NOMO-1 (cell line): Measurements from ENCODE around the gene PARD3B.

ENCODE experiments used
- DNase-seq, 2 experiments: peaks; one replicate each; lab custom pipeline; 2025; ENCODE audit not compliant: unreplicated experiment in 2 of 2; lab: John Stamatoyannopoulos, UW

PARD3B gene

DNA sequence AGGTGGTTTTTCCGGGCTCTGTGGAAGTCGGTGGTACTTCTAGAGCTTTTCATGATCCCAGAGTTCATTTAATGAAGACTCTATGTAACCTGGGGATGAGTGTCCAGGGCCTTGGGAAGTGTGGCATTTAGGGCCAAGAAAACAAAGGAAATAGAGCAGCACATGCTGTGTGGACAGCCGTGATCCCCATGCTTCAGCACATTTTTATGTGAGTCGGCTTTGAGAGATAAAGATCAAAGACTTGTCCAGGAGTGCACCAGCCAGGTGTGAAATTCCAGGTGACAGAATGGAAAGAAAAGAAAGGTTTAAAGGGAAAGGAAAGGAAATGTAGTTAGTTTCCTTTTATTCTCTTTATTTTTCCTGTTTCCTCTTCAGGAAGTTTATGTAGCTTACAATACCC, 879.1 kb downstream of the PARD3B start:
- DNase-seq: no peak

DNA sequence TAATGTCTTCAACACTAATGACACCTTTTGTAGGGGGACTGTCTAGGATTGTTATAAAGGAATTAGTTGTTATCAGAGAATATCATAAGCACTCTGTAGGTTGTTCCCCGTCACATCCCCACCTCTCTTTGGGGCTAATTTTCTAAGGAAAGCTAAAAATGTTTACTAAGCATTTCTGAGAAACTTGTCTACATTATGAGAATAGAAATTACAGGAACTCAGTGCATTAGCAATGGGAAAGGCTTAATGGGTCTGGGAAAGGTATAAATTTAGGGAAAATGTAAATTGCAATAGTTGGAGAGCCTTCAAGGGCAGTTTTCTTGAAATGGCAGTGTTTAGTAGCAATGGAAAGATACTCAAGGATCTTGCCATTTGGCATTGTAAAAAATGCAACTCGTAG, 879.8 kb downstream of the PARD3B start:
- no peak for DNase-seq

DNA sequence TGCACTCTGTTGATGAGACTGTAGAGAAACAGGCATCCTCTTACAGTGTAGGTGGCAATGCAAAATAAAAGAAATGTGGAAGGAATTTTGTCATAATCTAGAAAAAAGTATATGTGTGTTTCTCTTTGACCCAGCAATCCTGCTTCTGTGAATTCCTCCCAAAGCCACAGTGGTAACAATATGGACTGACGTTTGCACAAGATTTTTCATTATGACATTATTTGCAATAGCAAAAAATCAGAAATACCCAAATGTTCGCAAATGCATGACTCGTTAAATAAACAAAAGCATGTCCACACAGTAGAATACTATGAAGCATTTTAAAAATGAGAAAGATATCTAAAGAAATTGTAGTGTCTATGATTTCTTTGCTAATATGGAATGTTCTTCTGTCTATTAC, 881.8 kb downstream of the PARD3B start:
- DNase-seq: no peak

DNA sequence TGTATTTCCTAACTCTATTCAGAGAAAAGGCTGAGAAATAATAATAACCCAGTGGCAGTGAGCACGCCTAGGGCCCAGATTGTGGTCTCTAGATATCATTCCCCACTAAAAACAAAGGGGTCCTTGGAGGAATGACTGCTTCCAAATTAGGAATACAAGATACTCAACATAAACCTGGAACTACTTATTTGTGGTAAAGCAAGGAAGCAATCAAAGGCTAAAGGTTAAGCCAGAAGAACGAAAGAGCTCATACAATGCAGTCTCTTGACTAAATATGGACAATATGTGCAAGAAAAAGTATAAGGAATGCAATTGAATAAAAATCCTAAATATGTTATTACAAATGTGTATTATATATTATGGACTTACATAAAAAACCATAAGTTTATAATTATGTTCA, 883.5 kb downstream of the PARD3B start:
- no peak for DNase-seq

DNA sequence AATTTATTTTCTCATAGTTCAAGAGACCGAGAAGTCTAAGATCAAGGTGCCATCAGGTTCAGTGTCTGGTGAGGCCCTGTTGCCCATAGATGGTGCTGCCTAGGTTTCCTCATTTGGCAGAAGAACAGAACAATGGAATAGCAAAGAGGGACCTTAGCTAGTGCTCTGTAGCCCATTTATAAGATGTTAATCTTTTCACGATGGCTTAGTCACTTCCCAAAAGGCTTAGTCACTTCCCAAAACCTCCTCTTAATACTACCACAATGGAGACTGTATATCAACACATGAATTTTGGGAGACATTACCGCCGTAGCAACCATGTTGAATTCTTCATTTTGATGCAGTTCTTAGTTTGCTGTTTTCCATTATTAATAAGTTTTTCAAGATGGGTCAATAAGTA, 890.7 kb downstream of the PARD3B start:
- DNase-seq: no peak

DNA sequence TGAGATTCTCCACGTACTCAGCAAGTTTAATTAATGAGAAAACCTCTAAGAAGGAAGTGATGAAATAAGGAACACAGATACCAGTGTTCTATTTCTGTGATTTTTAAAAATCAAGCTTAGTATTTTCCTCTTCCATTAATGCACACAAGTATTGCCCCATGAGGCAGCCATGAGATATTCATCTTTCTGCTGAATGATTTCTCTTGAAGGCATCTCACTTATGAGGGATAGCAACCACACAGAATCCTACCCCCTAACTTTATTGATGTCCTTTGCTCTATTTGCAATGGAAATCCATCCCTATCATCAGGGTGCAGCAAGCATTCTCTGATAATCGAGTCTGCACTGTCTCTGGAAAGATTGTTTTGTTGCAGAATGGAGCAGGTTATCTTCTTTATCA, 893.0 kb downstream of the PARD3B start:
- no peak for DNase-seq

DNA sequence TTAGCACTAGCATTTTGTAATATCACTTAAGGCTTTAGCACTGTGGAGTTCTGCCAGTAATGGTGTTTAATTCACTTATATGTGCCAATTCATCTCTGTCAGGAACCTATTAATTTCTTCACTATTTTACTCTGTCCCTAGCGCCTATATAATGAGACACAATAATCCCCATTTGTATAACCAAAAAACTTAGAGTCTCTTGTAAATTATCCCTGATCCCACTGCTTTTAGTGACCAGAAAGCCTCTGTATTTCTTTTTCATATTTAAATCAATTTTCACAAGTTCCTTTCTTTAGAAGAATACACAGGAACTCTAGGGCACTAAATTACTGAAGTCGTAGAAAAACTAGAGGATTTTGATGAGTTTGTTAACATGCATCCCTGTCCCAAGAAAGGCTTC, 894.3 kb downstream of the PARD3B start:
- no peak for DNase-seq

DNA sequence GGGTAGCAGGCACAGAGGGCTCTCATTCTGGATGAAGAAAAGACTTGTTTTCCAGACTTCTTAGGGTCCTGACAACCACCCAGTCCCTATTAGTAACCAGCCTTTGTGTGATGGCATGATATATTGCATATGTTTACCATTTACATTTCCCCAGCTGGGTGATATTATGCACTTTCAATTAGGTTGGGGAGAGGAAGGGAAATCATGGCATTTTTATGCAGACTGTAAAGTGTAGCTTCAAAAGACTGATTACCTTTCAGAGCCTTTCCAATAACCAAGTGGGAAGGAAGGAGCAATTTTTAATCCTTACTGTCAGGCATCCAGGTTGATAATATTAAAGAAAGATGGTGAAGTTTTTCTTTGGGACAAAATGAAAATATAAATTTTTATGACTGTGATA, 896.2 kb downstream of the PARD3B start:
- no peak for DNase-seq

DNA sequence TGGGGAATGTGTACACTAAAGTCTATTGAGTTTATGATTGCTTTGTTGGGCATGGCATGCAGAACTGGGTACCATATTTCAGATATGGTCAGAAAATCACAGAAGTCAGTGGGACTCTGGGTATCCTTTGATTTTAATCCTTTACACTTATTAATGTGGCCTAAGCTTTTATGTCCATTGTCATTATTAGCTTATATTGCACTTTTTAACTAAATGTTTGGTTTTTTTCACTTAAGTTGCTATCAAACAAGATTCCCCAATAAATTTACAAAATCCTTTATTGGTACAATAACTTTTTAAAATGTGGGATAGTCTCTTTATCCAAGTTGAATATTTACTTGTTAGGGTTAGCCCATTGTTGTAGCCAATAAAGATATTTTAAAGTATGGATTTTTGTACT, 902.9 kb downstream of the PARD3B start:
- DNase-seq: no peak

DNA sequence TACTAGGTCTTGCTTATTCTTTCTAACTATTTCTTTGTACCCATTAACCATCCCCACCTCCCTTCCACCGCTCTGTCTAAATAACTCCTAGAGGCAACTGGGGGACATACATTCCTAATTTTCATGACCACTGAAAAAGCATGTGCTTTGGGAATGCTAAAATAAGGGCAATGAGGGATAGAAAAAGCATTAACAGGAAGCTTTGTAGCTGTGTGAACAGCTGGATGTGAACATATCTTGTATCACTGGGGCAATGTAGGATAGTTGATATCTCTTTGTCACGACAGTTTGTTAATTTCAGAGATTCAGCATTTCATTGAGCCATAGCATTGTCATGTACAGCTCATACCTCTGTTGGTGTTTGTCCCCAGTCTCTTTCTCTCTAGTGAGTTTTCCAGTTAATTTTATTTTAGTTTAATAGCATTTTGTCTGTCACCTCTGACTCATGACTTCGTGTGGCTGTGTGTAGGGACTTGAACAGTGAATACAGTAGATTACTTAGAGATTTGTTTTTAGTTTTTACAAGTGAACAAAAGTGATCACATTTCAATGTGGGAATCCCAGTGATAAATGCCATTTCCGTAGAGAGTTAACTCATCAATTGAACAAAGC, 906.7 kb downstream of the PARD3B start:
- no peak for DNase-seq

DNA sequence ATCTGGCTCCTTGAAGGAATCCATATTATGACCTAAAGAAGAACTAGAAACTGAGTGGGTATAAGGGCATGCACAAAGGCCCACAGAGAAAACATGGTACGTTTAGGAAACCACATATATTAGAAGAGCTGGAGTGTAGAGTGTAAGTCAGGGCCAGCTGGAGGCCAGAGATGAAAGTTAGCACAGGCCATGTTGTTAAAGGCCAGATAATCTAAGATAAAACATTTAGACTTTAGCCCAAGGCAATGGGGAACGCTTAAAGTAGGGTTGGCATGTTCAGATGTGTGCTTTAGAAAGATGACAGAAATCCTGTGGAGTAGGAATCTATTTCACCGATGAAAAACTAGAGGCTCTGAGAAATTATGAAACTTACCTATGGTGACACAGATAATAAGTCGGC, 907.9 kb downstream of the PARD3B start:
- no peak for DNase-seq

DNA sequence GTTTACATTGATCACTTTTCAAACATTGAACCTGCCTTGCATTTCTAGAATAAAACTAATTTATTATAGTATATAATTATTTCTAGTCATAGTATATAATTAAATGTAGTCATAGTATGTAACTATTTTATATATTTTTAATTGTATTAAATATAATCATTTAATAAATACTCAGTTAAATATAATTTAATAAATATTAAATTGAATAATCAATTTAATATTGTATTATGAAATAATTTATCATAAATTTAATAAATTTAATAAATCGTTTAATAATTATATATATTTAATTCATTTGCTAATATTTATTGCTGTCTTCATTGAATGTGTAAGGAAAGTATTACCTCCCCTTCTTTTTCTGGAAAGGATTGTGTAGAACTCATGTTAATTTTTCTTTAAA, 911.4 kb downstream of the PARD3B start:
- no peak for DNase-seq

DNA sequence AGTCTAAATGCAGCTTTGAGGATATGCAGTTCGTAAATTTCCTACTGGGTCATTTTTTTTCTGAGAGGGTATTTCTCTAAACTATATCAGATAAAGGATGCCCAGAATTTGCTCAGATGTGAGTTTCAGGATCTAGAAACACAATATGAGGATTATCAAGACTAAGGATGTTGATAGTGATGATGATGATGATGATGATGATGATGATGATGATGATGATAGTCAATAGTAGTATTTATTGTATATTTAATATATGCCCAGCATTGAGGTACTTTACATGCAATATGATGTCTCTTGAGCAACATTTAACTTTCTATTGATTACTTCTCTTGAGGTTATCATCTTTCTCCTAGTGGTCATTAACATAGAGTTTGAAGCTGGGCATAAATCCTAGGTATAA, 914.9 kb downstream of the PARD3B start:
- DNase-seq: no peak

DNA sequence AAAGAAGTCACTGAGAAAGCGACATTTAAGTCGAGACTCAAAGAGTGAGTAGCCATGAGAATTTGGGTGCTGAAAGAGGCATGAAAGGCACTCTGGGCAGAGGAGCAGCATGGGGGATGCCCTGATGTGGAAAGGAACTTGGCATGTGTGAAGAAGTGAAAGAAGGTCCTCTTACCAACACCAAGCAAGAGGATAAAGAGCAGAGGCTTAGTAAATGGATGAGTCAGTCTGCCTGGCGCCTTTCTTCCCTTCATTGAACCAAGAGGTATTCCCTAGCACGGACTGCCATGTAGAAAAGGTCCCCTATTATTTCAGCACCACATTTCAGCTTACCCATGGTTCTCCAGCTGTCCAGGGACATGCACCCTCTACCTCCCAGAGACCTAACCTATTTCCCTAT, 915.9 kb downstream of the PARD3B start:
- DNase-seq: no peak

DNA sequence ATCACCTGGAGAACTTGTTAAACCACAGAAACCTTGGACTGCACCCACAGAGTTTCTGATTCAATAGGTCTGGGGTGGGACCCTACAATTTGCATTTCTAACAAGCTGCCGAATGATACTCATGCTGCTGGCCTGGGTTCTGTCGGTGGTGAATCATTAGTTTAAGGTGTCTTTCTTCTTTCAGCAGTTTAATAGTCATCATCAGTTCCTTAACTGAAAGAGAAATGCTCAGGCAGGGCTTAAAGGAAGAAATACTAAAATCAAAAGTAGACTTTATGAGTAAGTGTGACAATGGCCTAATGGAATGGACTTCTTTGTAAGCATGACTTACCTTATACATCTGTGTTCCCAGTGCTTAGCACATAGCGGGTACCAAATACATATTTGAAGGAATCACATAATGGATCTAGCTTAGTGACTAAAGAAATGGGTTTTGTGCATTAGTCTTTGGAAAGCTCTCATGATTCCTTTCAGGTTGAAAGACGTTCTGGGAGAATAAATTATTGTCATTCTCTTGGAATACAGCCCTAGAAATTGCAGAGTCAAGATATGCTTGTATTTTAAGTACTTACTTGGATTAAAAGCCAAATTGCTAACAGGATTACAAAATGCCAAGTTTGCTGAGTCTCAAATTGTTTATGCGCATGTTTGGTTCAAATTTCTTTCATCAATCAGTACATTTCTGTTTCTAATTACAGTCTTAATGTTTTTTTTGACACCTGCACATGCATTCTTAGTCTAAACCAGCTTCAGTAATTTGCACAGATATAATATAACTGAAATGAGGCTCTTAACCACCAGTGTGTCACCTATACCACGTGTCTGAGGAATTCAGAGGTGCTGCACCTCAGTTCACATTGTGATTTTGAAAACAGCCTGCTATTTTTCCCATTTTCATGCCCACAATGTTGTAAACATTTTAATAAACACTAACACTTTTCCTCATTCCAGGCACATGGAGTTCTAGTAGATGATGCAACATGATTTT, 916.7 kb downstream of the PARD3B start:
- DNase-seq: no peak

DNA sequence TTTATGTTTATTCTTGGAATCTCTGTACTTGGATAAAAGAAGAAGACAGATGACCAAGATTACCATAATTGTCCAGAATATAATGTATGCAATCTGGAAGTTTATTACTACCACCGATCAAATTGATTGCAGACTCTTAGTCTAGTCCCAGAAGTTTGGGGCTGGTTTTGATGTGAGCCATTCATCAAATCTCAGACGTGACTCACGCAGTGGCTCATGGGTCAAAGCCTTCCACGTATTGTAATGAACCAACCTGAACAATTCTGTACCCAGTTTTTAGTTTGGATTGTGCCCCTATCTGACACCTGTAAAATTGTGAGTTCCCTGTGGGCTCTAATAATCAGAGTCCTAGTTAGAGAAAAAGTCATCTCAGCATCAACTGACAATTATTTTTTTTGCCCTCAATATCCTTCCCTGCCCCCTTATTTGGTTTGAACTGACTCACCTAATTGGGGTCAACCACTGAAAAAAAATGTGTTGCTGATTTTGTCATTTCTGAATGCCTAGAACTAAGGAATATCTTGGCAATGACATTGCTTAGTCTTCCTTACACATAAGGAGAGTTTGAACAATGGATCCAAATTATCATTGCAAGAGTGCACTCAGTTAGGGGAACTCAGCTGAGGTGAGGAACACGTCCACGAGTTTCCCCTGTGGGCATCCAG, 917.5 kb downstream of the PARD3B start:
- no peak for DNase-seq

DNA sequence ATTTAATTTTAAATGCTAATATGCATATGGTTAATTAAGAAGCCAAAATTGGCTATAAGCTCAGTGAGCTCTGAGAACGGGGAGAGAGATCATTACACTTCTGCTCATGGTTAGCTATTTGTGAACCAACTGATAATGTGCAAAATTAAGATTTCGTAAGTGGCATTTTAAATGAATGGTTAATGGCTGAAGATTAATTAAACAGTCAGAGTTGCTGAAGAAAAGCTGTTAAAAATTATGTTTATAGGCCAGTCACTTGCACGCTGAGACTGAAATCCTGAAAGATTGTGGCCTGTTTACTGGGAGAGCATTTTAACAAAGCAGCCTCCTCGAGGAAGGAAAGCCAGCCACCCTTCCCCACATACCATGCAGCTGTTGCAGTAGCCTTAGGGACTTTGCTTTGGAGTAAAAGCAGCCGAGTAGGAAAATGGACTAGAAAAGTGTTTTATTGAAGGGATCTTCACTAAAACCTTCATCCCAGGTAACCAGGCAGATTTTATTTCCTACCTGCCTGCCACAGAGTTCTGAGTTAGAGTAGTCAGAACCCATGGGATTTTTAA, 918.3 kb downstream of the PARD3B start:
- DNase-seq: no peak

DNA sequence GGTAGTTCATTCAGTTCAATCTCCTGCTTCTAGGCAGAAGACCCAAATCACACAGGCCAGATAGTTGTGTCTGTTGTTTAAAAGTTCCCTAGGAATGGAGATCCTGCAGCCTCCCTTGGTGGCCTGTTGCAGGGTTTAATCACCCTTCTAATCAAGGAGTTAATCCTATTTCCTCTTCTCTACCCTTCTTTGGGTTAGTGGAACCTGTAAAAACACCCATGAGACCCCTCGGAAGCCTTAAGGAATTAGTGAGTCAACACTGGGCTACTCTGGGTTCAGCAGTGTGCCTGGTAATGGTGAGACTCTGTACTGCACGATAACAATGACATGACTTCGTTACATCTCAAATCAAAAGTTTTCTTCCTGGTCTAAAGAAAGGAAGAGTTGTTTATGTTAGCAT, 919.4 kb downstream of the PARD3B start:
- no peak for DNase-seq

DNA sequence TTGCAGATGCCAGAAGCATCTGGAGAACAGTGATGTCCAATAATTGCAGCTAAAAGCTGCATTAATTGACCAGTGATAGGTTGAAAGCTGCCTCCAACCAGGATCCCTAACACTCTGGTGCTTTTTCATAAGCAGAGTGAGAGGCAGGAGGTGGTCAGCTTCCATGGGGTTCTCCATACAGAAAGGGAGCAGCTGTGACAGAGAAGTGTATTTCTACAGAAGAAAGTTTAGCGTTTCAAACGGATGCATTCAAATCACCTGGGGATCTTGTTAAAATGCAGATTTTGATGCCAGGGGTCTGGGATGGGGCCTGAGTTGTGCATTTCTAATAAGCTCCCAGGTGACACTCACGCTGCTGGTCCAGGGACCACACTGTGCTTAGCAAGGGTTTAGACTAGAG, 920.5 kb downstream of the PARD3B start:
- no peak for DNase-seq

DNA sequence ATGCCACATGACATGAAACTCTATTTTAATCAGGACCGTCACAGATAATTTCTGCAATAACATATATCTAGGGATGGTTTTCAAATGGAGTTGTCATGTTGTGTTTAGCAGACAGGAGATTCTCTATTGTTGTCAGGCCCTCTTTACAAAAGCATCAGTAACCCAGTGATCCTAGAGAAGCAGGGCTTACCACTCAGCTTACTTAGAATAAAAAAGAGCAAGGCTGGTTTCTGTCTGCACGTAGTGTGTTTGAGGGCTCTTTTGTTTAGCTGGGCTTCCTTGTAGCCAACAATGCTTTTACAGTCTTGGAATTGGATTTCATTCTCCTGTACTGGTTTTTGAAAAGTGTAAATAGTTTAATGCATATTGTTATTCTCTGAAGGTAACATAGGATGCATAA, 926.5 kb downstream of the PARD3B start:
- no peak for DNase-seq

DNA sequence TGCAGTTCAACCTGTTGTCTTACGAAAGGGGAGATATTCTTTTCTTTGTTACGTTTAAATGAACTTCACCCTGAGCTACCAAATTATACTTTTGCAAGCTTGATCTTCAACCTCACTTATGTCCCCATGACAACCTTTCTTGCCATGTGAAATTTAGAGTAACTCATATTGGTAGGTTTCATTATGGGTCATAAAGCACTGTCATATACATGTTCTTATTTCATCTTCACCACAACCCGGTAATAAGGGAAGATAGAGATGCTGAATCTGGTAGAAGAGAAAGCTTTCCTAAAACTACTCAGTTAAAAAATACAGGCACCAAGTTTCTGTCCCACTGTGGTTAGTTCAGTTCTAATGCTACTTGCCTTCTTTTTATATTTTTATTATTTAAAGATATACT, 928.5 kb downstream of the PARD3B start:
- DNase-seq: no peak
